ENCODE measurements around the gene CA10.

CA10 gene

DNA sequence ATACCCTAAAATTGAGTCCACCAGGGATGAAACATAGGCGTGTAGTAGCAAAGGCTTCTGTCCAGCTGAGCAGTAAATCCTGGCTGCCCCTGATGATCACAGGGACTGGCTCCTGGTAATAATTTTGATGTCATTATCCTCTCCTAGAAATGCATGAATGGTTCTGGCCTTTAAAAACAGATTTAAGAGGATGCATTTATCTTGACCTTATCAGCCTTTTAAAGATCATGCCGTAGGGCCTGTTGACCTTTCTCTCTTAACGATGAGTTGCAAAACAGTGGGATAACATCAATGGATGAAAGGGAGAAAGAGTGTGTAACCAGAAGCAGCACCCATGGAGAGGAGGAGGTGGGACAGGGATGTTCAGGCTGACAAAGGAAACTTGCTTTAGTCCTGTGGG is 128.5 kb downstream of the CA10 start:
- no peak for TF ChIP-seq FOXP2 (optimal IDR thresholded peaks at IDR 0.05; ENCODE audit: borderline replicate concordance, extremely low read depth, extremely low read length, insufficient read depth)
- TF ChIP-seq, protein P1, sequence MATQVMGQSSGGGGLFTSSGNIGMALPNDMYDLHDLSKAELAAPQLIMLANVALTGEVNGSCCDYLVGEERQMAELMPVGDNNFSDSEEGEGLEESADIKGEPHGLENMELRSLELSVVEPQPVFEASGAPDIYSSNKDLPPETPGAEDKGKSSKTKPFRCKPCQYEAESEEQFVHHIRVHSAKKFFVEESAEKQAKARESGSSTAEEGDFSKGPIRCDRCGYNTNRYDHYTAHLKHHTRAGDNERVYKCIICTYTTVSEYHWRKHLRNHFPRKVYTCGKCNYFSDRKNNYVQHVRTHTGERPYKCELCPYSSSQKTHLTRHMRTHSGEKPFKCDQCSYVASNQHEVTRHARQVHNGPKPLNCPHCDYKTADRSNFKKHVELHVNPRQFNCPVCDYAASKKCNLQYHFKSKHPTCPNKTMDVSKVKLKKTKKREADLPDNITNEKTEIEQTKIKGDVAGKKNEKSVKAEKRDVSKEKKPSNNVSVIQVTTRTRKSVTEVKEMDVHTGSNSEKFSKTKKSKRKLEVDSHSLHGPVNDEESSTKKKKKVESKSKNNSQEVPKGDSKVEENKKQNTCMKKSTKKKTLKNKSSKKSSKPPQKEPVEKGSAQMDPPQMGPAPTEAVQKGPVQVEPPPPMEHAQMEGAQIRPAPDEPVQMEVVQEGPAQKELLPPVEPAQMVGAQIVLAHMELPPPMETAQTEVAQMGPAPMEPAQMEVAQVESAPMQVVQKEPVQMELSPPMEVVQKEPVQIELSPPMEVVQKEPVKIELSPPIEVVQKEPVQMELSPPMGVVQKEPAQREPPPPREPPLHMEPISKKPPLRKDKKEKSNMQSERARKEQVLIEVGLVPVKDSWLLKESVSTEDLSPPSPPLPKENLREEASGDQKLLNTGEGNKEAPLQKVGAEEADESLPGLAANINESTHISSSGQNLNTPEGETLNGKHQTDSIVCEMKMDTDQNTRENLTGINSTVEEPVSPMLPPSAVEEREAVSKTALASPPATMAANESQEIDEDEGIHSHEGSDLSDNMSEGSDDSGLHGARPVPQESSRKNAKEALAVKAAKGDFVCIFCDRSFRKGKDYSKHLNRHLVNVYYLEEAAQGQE (IDR thresholded peaks at IDR 0.05; ENCODE audit: insufficient read depth in 1 of 2, low read depth in 2 of 2, low read length in 2 of 2) = no peak
- TF ChIP-seq TAF1 (IDR thresholded peaks at IDR 0.05; ENCODE audit: borderline replicate concordance, insufficient read depth, low read length) = no peak
- no peak for TF ChIP-seq POLR2AphosphoS5 (IDR thresholded peaks at IDR 0.05; ENCODE audit: low read depth, low read length)
- TF ChIP-seq SIN3A (IDR thresholded peaks at IDR 0.05; ENCODE audit: borderline replicate concordance, insufficient read depth, low read length) = no peak

DNA sequence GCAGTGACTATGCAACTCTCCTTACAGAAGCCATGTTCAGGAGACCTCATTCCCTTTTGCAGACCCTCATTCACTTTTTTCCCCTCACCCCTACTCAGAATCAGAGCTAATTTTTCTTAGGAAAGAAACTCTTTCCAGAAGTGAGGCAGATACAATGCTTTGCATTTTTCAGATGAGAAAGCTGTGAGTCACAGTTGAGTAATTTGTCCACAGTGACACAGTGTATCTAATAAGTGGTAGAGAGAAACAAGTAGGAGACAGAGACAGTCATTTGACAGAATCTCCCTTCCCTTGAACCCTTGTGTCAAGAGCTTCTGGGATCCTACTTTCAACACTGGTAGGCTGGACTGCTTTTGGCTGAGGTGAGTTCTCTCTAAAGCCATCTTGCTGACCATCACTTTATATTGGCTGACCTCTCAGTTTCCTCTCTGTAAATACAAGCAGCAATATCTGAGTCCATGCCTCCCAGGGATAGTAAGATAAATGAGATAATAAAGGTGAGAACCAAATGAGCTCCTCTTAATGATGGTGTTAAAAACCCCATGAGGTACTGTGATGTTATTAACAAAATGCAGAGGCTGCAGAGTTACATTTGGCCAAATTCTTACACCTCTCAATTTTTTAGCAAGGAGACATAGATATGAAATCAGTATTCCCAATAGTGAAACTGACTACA is 130.8 kb downstream of the CA10 start:
- TF ChIP-seq SIN3A (IDR thresholded peaks at IDR 0.05; ENCODE audit: borderline replicate concordance, insufficient read depth, low read length) = no peak
- TF ChIP-seq TAF1 (IDR thresholded peaks at IDR 0.05; ENCODE audit: borderline replicate concordance, insufficient read depth, low read length) = no peak
- TF ChIP-seq POLR2AphosphoS5 (IDR thresholded peaks at IDR 0.05; ENCODE audit: low read depth, low read length) = no peak
- TF ChIP-seq FOXP2 (optimal IDR thresholded peaks at IDR 0.05; ENCODE audit: borderline replicate concordance, extremely low read depth, extremely low read length, insufficient read depth) = no peak
- TF ChIP-seq, protein P1 (IDR thresholded peaks at IDR 0.05; ENCODE audit: insufficient read depth in 1 of 2, low read depth in 2 of 2, low read length in 2 of 2) = no peak

DNA sequence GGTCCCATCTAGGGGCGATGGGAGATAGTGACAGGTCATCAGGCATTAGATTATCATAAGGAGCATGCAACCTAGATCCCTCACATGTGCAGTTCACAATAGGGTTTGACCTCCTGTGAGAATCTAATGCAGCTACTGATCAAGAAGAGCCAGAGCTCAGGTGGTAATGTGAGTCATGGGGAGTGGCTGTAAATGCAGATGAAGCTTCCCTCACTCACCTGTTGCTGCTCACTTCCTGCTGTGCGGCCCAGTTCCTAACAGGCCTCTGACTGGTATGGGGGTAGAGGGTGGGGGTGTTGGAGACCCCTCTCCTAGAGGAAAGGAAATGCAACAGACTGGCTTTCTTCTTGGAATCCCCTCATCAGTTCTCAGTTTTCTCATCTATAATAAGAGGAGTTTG is 131.4 kb downstream of the CA10 start:
- TF ChIP-seq, protein P1 (IDR thresholded peaks at IDR 0.05; ENCODE audit: insufficient read depth in 1 of 2, low read depth in 2 of 2, low read length in 2 of 2) = no peak
- TF ChIP-seq FOXP2 (optimal IDR thresholded peaks at IDR 0.05; ENCODE audit: borderline replicate concordance, extremely low read depth, extremely low read length, insufficient read depth) (no peak), SIN3A (IDR thresholded peaks at IDR 0.05; ENCODE audit: borderline replicate concordance, insufficient read depth, low read length) (no peak), TAF1 (IDR thresholded peaks at IDR 0.05; ENCODE audit: borderline replicate concordance, insufficient read depth, low read length) (no peak), POLR2AphosphoS5 (IDR thresholded peaks at IDR 0.05; ENCODE audit: low read depth, low read length) (no peak)

DNA sequence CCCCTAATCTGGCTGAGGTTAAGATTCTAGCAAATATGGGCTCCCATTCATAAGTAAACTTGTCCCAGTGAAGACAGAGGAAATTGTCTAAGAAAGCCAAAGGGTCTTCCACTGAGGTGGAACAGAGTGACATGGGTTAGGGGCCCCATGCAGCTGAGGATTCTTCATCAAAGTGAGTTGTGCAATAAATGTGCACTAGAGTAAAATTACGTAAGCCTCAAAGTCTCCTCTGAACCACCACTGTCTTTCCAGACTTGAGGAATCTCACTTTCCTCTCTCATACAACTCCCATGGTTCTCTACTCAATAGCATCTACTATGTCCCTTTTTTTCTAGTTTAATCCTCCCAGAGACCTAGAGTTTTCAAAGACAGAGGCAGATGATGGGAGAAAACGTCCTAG is 132.4 kb downstream of the CA10 start:
- TF ChIP-seq TAF1 (IDR thresholded peaks at IDR 0.05; ENCODE audit: borderline replicate concordance, insufficient read depth, low read length) (no peak), SIN3A (IDR thresholded peaks at IDR 0.05; ENCODE audit: borderline replicate concordance, insufficient read depth, low read length) (no peak), POLR2AphosphoS5 (IDR thresholded peaks at IDR 0.05; ENCODE audit: low read depth, low read length) (no peak), FOXP2 (optimal IDR thresholded peaks at IDR 0.05; ENCODE audit: borderline replicate concordance, extremely low read depth, extremely low read length, insufficient read depth) (no peak)
- TF ChIP-seq, protein P1 (IDR thresholded peaks at IDR 0.05; ENCODE audit: insufficient read depth in 1 of 2, low read depth in 2 of 2, low read length in 2 of 2) = no peak

All from PFSK-1 (cell line).